ENCODE measurements around the gene HEATR3.

HEATR3 gene

GRCh38 chr16:50103764-50104163 is 38.0 kb downstream of the HEATR3 start:
- TF ChIP-seq, protein P1, sequence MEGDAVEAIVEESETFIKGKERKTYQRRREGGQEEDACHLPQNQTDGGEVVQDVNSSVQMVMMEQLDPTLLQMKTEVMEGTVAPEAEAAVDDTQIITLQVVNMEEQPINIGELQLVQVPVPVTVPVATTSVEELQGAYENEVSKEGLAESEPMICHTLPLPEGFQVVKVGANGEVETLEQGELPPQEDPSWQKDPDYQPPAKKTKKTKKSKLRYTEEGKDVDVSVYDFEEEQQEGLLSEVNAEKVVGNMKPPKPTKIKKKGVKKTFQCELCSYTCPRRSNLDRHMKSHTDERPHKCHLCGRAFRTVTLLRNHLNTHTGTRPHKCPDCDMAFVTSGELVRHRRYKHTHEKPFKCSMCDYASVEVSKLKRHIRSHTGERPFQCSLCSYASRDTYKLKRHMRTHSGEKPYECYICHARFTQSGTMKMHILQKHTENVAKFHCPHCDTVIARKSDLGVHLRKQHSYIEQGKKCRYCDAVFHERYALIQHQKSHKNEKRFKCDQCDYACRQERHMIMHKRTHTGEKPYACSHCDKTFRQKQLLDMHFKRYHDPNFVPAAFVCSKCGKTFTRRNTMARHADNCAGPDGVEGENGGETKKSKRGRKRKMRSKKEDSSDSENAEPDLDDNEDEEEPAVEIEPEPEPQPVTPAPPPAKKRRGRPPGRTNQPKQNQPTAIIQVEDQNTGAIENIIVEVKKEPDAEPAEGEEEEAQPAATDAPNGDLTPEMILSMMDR (IDR thresholded peaks at IDR 0.05; ENCODE audit: low read length) = no peak
- no peak for TF ChIP-seq EZH2 (IDR thresholded peaks at IDR 0.05; ENCODE audit: borderline replicate concordance, low read length)
- H3K9ac ChIP-seq (ENCODE audit: low read length) = no peak overlapping the region
- no peaks in the 10 kb centered on the region for H3K4me1 ChIP-seq (ENCODE audit: insufficient read depth, low read length, severe bottlenecking)
- no peak overlapping the region for H3K4me3 ChIP-seq (ENCODE audit: low read depth, low read length, poor library complexity, severe bottlenecking)
- H2AFZ ChIP-seq (ENCODE audit: low read length) = no peak overlapping the region
- no peak overlapping the region for H3K4me2 ChIP-seq (ENCODE audit: low read length)
- H3K27me3 ChIP-seq (ENCODE audit: insufficient read depth, low read length) = no peaks in the 10 kb centered on the region
- no peaks in the 10 kb centered on the region for H3K9me3 ChIP-seq (ENCODE audit: low read length)
- no peaks in the 10 kb centered on the region for H3F3A ChIP-seq (ENCODE audit: insufficient read depth, low read length)
- no peak overlapping the region for H3K27ac ChIP-seq (ENCODE audit: low read depth, low read length, poor library complexity, severe bottlenecking)
- H3K36me3 ChIP-seq (ENCODE audit: insufficient read depth, low read length) = peaks cover 78% of the 10 kb centered on the region
- no peaks in the 10 kb centered on the region for H4K20me1 ChIP-seq (ENCODE audit: insufficient read depth, low read length)
- no peaks in the 10 kb centered on the region for H3K79me2 ChIP-seq (ENCODE audit: insufficient read depth, low read length)
- H3K9me2 ChIP-seq (ENCODE audit: low read depth, low read length) = no peaks in the 10 kb centered on the region

- Histone ChIP-seq H3K9me2 (ENCODE audit: low read depth, low read length) (no peaks in the 10 kb centered on the region), H3K36me3 (ENCODE audit: insufficient read depth, low read length) (no peaks in the 10 kb centered on the region), H3K27ac (ENCODE audit: low read depth, low read length, poor library complexity, severe bottlenecking) (no peak overlapping the region), H2AFZ (ENCODE audit: low read length) (no peak overlapping the region), H3F3A (ENCODE audit: insufficient read depth, low read length) (no peaks in the 10 kb centered on the region), H3K4me2 (ENCODE audit: low read length) (no peak overlapping the region), H3K4me3 (ENCODE audit: low read depth, low read length, poor library complexity, severe bottlenecking) (no peak overlapping the region), H3K4me1 (ENCODE audit: insufficient read depth, low read length, severe bottlenecking) (no peaks in the 10 kb centered on the region), H3K9ac (ENCODE audit: low read length) (no peak overlapping the region), H4K20me1 (ENCODE audit: insufficient read depth, low read length) (no peaks in the 10 kb centered on the region), H3K27me3 (ENCODE audit: insufficient read depth, low read length) (no peaks in the 10 kb centered on the region), H3K9me3 (ENCODE audit: low read length) (no peaks in the 10 kb centered on the region), H3K79me2 (ENCODE audit: insufficient read depth, low read length) (no peaks in the 10 kb centered on the region)
- TF ChIP-seq, protein P1 (IDR thresholded peaks at IDR 0.05; ENCODE audit: low read length) = no peak
- TF ChIP-seq EZH2 (IDR thresholded peaks at IDR 0.05; ENCODE audit: borderline replicate concordance, low read length) = no peak
These were observed 48.8 kb downstream of the HEATR3 start for GRCh38 chr16:50114357-50115129.

GRCh38 chr16:50120711-50121110 is 54.9 kb downstream of the HEATR3 start:
- Histone ChIP-seq H3K27ac (ENCODE audit: low read depth, low read length, poor library complexity, severe bottlenecking) (no peak overlapping the region), H3K9ac (ENCODE audit: low read length) (no peak overlapping the region), H3K9me3 (ENCODE audit: low read length) (no peaks in the 10 kb centered on the region), H2AFZ (ENCODE audit: low read length) (no peak overlapping the region), H3K4me3 (ENCODE audit: low read depth, low read length, poor library complexity, severe bottlenecking) (no peak overlapping the region), H4K20me1 (ENCODE audit: insufficient read depth, low read length) (no peaks in the 10 kb centered on the region), H3F3A (ENCODE audit: insufficient read depth, low read length) (no peaks in the 10 kb centered on the region), H3K36me3 (ENCODE audit: insufficient read depth, low read length) (no peaks in the 10 kb centered on the region; the same call in 1 of the 2 replicates), H3K27me3 (ENCODE audit: insufficient read depth, low read length) (no peaks in the 10 kb centered on the region), H3K4me1 (ENCODE audit: insufficient read depth, low read length, severe bottlenecking) (peaks cover 10% of the 10 kb centered on the region), H3K9me2 (ENCODE audit: low read depth, low read length) (no peaks in the 10 kb centered on the region), H3K79me2 (ENCODE audit: insufficient read depth, low read length) (no peaks in the 10 kb centered on the region), H3K4me2 (ENCODE audit: low read length) (no peak overlapping the region)
- TF ChIP-seq, protein P1 (IDR thresholded peaks at IDR 0.05; ENCODE audit: low read length) = no peak
- no peak for TF ChIP-seq EZH2 (IDR thresholded peaks at IDR 0.05; ENCODE audit: borderline replicate concordance, low read length)
